ENCODE results near the gene NARS2. TPM values are rescaled to one million over a fixed set of nuclear protein-coding genes. Genes with fewer than 3 reads are reported as not detected.

NARS2 gene
- total RNA-seq, 3 donors from 2014 or later (not counting 1 experiment from before 2014, with no cell fraction given): 6.5 to 9.6 (median 8.8) TPM

GRCh38 chr11:78470861-78471442 lies 103.7 kb downstream of the NARS2 start:
- no peaks in the 10 kb centered on the region for H3K27me3 Mint-ChIP-seq (ENCODE audit: low read depth in 2 of 2)
- peaks cover 0 to 2% of the 10 kb centered on the region in 2 donors for H3K9me3 Mint-ChIP-seq
- Histone ChIP-seq H3K27ac (ENCODE audit: low read length) (no peak overlapping the region), H3K27me3 (ENCODE audit: control insufficient read depth, insufficient read depth, low read length) (no peaks in the 10 kb centered on the region), H3K4me3 (ENCODE audit: low read length) (no peak overlapping the region), H3K9me3 (ENCODE audit: control insufficient read depth, insufficient read depth, low read length) (no peaks in the 10 kb centered on the region), H3K4me1 (ENCODE audit: control insufficient read depth, insufficient read depth, low read length) (no peaks in the 10 kb centered on the region), H3K36me3 (ENCODE audit: control insufficient read depth, insufficient read depth, low read length) (no peaks in the 10 kb centered on the region)
- no peak for TF ChIP-seq CTCF (IDR thresholded peaks at IDR 0.05)
- intact Hi-C loops (cut with micrococcal nuclease): no loop called here
- ATAC-seq (no peak), DNase-seq (no peak)
- H3K36me3 Mint-ChIP-seq: no peaks in the 10 kb centered on the region
- H3K27ac Mint-ChIP-seq: no peak overlapping the region
- peaks cover 1 to 2% of the 10 kb centered on the region in 2 donors for H3K4me1 Mint-ChIP-seq
- H3K4me3 Mint-ChIP-seq: no peak overlapping the region
- WGBS (ENCODE audit: insufficient coverage): 96% methylated on average over 2 of the region's 3 CpGs

DNA sequence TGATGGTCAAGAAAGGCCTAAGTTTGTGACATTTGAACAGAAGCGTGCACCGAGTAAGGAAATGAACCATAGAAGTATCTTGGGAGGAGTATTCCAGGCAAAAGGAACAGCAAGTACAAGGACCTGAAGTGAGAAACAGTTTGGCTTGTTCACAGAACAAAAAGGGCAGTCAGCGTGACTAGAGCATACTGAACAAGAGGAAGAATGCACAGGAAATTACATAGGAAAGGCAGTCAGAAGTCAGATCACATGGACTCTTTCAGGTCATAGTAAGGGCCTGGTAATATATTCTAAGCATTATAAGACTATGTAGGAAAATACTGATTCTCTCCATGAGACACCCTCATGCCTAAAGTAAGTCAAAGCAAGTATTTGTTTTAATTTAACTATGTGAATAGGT lies 104.8 kb downstream of the NARS2 start:
- no peak for DNase-seq
- WGBS (ENCODE audit: insufficient coverage): 90% methylated on average over 3 of the region's 3 CpGs
- ATAC-seq: no peak
- Mint-ChIP-seq H3K27ac (no peak overlapping the region), H3K4me3 (no peak overlapping the region), H3K27me3 (ENCODE audit: low read depth in 2 of 2) (no peaks in the 10 kb centered on the region), H3K4me1 (peaks cover 10 to 11% of the 10 kb centered on the region in 2 donors), H3K9me3 (peaks cover 0 to 2% of the 10 kb centered on the region in 2 donors), H3K36me3 (no peaks in the 10 kb centered on the region)
- Histone ChIP-seq H3K36me3 (ENCODE audit: control insufficient read depth, insufficient read depth, low read length) (no peaks in the 10 kb centered on the region), H3K9me3 (ENCODE audit: control insufficient read depth, insufficient read depth, low read length) (no peaks in the 10 kb centered on the region), H3K4me1 (ENCODE audit: control insufficient read depth, insufficient read depth, low read length) (peaks cover 5% of the 10 kb centered on the region), H3K27me3 (ENCODE audit: control insufficient read depth, insufficient read depth, low read length) (no peaks in the 10 kb centered on the region), H3K4me3 (ENCODE audit: low read length) (no peak overlapping the region), H3K27ac (ENCODE audit: low read length) (no peak overlapping the region)
- TF ChIP-seq CTCF (IDR thresholded peaks at IDR 0.05): no peak
- intact Hi-C loops (cut with micrococcal nuclease): no loop called here

DNA sequence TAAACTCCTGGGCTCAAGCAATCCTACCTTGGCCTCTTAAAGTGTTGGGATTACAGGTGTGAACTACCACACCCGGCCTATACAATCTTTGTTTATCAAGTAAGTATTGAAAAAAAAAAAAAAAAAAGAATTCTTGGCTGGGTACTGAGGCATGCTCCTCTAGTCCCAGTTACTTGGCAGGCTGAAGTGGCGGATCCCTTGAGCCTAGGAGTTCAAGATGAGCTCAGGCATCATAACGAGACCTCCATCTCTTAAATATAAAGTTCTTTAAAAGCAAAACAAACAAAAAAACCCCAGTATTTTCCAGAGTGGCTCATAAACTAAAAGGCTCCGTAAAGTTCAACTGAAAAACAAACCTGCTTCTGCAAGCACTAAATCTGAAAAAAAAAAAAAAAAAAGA lies 106.7 kb downstream of the NARS2 start:
- Histone ChIP-seq H3K9me3 (ENCODE audit: control insufficient read depth, insufficient read depth, low read length) (no peaks in the 10 kb centered on the region), H3K4me1 (ENCODE audit: control insufficient read depth, insufficient read depth, low read length) (peaks cover 11% of the 10 kb centered on the region), H3K27me3 (ENCODE audit: control insufficient read depth, insufficient read depth, low read length) (no peaks in the 10 kb centered on the region), H3K4me3 (ENCODE audit: low read length) (no peak overlapping the region), H3K27ac (ENCODE audit: low read length) (no peak overlapping the region), H3K36me3 (ENCODE audit: control insufficient read depth, insufficient read depth, low read length) (no peaks in the 10 kb centered on the region)
- DNase-seq: no peak
- Mint-ChIP-seq H3K27me3 (ENCODE audit: low read depth in 2 of 2) (no peaks in the 10 kb centered on the region), H3K4me1 (peaks cover 10 to 11% of the 10 kb centered on the region in 2 donors), H3K36me3 (no peaks in the 10 kb centered on the region), H3K27ac (no peak overlapping the region), H3K4me3 (no peak overlapping the region), H3K9me3 (peaks cover 0 to 2% of the 10 kb centered on the region in 2 donors)
- ATAC-seq: no peak
- 94% methylated on average over 3 of the region's 4 CpGs for WGBS (ENCODE audit: insufficient coverage)
- TF ChIP-seq CTCF (IDR thresholded peaks at IDR 0.05): no peak
- intact Hi-C loops (cut with micrococcal nuclease): no loop called here

GRCh38 chr11:78467370-78467769 lies 107.3 kb downstream of the NARS2 start:
- peaks cover 11% of the 10 kb centered on the region for H3K4me1 ChIP-seq (ENCODE audit: control insufficient read depth, insufficient read depth, low read length)
- H3K36me3 Mint-ChIP-seq: no peaks in the 10 kb centered on the region
- WGBS (ENCODE audit: insufficient coverage): 100% methylated on average over 1 of the region's 2 CpGs
- H3K27ac ChIP-seq (ENCODE audit: low read length): no peak overlapping the region
- H3K9me3 ChIP-seq (ENCODE audit: control insufficient read depth, insufficient read depth, low read length): no peaks in the 10 kb centered on the region
- intact Hi-C loops (cut with micrococcal nuclease): no loop called here
- H3K9me3 Mint-ChIP-seq: peaks cover 0 to 2% of the 10 kb centered on the region in 2 donors
- ATAC-seq (no peak), DNase-seq (no peak)
- no peaks in the 10 kb centered on the region for H3K27me3 ChIP-seq (ENCODE audit: control insufficient read depth, insufficient read depth, low read length)
- no peak overlapping the region for H3K4me3 ChIP-seq (ENCODE audit: low read length)
- peaks cover 10 to 11% of the 10 kb centered on the region in 2 donors for H3K4me1 Mint-ChIP-seq
- no peak for TF ChIP-seq CTCF (IDR thresholded peaks at IDR 0.05)
- H3K36me3 ChIP-seq (ENCODE audit: control insufficient read depth, insufficient read depth, low read length): no peaks in the 10 kb centered on the region
- no peaks in the 10 kb centered on the region for H3K27me3 Mint-ChIP-seq (ENCODE audit: low read depth in 2 of 2)
- peak overlapping the region; percentile 27 to 91 for H3K27ac Mint-ChIP-seq
- no peak overlapping the region for H3K4me3 Mint-ChIP-seq

Data from natural killer cell (primary cell).